Heart left ventricle (tissue), 16 donors: ENCODE results near the gene CHKA. TPM values are rescaled to one million over a fixed set of nuclear protein-coding genes. Genes with fewer than 3 reads are reported as not detected.

Source experiments
- ATAC-seq, 4 donors: fragments of 200-7000 bp; cut with Tn5 transposase; one replicate each; pipeline ENCODE4 v1.9.1; 2020 to 2022; ENCODE audit warnings: moderate library complexity in 4 of 4, mild to moderate bottlenecking in 3 of 4, moderate number of reproducible peaks in 1 of 4
- DNase-seq, 5 donors: peaks; one replicate each; pipeline ENCODE4 v3.0.0-alpha.2; 2020
- H3K27ac ChIP-seq, 12 donors: fragments of 200-600 bp; sonication (generic) in 4 of 12; one replicate each; pipeline versions ENCODE4 v1.5.0 to v1.8.0; 2016 to 2022; ENCODE audit warnings: mild to moderate bottlenecking in 2 of 12
- H3K27me3 ChIP-seq, 9 donors: fragments of 200-600 bp; sonication (generic) in 2 of 9; one replicate each; pipeline versions ENCODE4 v1.5.1 to v1.8.0; 2016 to 2022; ENCODE audit warnings: mild to moderate bottlenecking in 3 of 9
- H3K36me3 ChIP-seq, 9 donors: fragments of 200-600 bp; sonication (generic) in 2 of 9; one replicate each; pipeline versions ENCODE4 v1.5.0 to v1.8.0; 2018 to 2022; ENCODE audit warnings: mild to moderate bottlenecking in 2 of 9
- H3K4me1 ChIP-seq, 12 donors: fragments of 200-600 bp; sonication (generic) in 4 of 12; one replicate each; pipeline versions ENCODE4 v1.5.0 to v1.8.0; 2016 to 2022; ENCODE audit warnings: mild to moderate bottlenecking in 3 of 12
- H3K4me3 ChIP-seq, 12 donors: fragments of 200-600 bp; sonication (generic) in 4 of 12; one replicate each; pipeline versions ENCODE4 v1.5.0 to v1.8.0; 2017 to 2022; ENCODE audit warnings: mild to moderate bottlenecking in 9 of 12, moderate library complexity in 4 of 12
- H3K9me3 ChIP-seq, 12 donors: fragments of 200-600 bp; sonication (generic) in 4 of 12; one replicate each; pipeline versions ENCODE4 v1.5.0 to v1.8.0; 2016 to 2022; ENCODE audit warnings: mild to moderate bottlenecking in 1 of 12
- POLR2A ChIP-seq, 2 donors: fragments of 450-650 bp; IDR thresholded peaks; one replicate each; pipeline ENCODE4 v1.6.1; 2017; ENCODE audit warnings: antibody characterized with exemption in 2 of 2, mild to moderate bottlenecking in 2 of 2, moderate library complexity in 2 of 2
- WGBS, 4 donors: extraction: QIAGEN DNeasy Blood & Tissue Kit in 2 of 4; methylation state at CpG; one replicate each; pipeline versions ENCODE4 v1.1.5 to v1.1.7; 2013 to 2018; 5-methylcytosine and 5-hydroxymethylcytosine counted together
- intact Hi-C, 10 donors: fragments of 100-400 bp; cut with DNase I; formaldehyde crosslinking; loops; one replicate each; pipeline versions ENCODE4 v1.11.1 to v1.14.2; 2022
- polyA plus RNA-seq, 2 donors: library from polyadenylated mRNA; stranded (reverse); fragments of 200-250 nt; gene quantifications; one replicate each; pipeline ENCODE4 v1.2.3, GENCODE V29; 2013
- total RNA-seq, 9 donors: library from RNA; depleted of rRNA in 2 of 9; stranded (reverse); fragments of >200 nt in 2 of 9; fragmentation: NEBNext Ultra II Directional in 3 of 9; extraction: Animal tissue kit (Norgen Biotek cat#: 25700) in 3 of 9; gene quantifications; one replicate each; pipeline versions ENCODE4 v1.1.0 to v1.2.4, GENCODE V29; 2016 to 2023
- TF ChIP-seq, protein P1 (sequence below), 12 donors: fragments of 200-600 bp; sonication (generic) in 4 of 12; IDR thresholded peaks; one replicate each; pipeline versions ENCODE4 v1.5.0 to v1.8.0; 2018 to 2022; ENCODE audit warnings: antibody characterized with exemption in 12 of 12, mild to moderate bottlenecking in 5 of 12
- donor health status: ischemic (EF 13 %, LVEDD 7.1; RV severe dilation, severe dysfunction).
- donor health status: healthy with polysubstance abuse.
- donor health status: DM: no; HTN: yes; CAD: no.
- donor health status: DM: no; HTN: no; CAD: no.
- donor health status: ischemic (EF 25% LVEDD 6.9; RV normal size, moderate dysfunction).
- donor health status: ischemic (EF 25% LVEDD 5.7; RV mildly dilated, moderate dysfunction).
- donor health status: healthy.
- donor health status: DM: yes; HTN: yes; CAD: no.
- donor health status: ischemic (EF 35%, LVEDD 5.7; RV mildly dilated, moderate dysfunction).
- donor health status: nonischemic (EF 11% LVEDD 7.7; RV severe dilation, severe dysfunction).
- donor health status: DM: yes; HTN: yes; CAD: no.
- donor health status: PGD.
- donor health status: ischemic (EF 29% LVEDD 5.4; RV normal size, mild dysfunction).
- donor health status: nonischemic (EF 23%, LVEDD 6.1; RV moderate dilation, normal function).

CHKA gene
- total and polyA plus RNA-seq, 11 donors: 6.1 to 22.9 (median 9.1) TPM

DNA sequence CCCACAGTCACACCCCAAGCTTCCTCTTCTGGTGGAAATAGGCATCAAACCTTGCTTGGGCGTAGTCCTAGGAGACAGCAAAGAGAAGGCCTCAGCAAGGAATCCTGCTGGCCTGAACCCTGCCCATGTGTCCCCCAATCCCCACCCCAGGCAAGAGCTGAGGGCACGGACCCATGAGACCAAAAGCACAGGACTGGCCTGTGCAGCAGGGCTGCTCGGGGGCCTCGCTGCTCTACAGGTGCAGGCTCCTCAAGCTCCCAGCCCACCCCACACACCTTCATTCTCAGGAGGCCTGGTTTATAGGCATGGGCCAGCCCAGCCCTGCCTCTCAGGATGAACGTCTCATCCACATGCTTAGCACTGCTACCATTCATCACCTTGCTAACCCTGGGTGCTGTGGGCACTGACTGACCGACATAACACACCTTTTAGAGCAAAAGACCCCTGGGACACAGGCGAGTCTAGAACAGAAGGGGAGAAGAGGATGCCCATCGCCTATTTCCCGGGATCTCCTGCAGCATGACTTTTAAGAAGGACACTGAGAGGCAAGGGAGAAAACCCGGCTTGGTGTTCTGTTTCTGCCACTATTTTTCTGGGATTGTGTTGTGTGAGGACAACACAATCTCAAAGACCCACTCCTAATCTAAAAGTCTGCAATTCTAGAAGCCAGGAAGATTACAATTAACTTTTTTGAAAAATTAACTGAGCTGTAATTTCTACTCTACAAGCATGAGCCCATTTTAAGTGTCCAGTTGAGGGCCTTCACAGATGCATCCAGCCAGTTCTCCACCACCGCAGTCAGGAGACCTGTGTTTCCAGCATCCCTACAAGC is 67.0 kb downstream of the CHKA start:
- DNase-seq (no peak), ATAC-seq (no peak)
- no peak overlapping the region for H3K4me3 ChIP-seq
- H3K36me3 ChIP-seq: peaks cover 0 to 58% (median 33%) of the 10 kb centered on the region in 9 donors
- TF ChIP-seq, protein P1, sequence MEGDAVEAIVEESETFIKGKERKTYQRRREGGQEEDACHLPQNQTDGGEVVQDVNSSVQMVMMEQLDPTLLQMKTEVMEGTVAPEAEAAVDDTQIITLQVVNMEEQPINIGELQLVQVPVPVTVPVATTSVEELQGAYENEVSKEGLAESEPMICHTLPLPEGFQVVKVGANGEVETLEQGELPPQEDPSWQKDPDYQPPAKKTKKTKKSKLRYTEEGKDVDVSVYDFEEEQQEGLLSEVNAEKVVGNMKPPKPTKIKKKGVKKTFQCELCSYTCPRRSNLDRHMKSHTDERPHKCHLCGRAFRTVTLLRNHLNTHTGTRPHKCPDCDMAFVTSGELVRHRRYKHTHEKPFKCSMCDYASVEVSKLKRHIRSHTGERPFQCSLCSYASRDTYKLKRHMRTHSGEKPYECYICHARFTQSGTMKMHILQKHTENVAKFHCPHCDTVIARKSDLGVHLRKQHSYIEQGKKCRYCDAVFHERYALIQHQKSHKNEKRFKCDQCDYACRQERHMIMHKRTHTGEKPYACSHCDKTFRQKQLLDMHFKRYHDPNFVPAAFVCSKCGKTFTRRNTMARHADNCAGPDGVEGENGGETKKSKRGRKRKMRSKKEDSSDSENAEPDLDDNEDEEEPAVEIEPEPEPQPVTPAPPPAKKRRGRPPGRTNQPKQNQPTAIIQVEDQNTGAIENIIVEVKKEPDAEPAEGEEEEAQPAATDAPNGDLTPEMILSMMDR (IDR thresholded peaks at IDR 0.05): no peak
- TF ChIP-seq POLR2A (IDR thresholded peaks at IDR 0.05): no peak
- no peaks in the 10 kb centered on the region for H3K9me3 ChIP-seq
- H3K27me3 ChIP-seq: no peaks in the 10 kb centered on the region
- 86 to 93% (median 93%) methylated on average over 9 to 11 of the region's 11 CpGs for WGBS, 4 donors
- intact Hi-C loops: no loop called here
- H3K27ac ChIP-seq: no peak overlapping the region
- peaks cover 0 to 4% (median 0%) of the 10 kb centered on the region in 12 donors for H3K4me1 ChIP-seq

DNA sequence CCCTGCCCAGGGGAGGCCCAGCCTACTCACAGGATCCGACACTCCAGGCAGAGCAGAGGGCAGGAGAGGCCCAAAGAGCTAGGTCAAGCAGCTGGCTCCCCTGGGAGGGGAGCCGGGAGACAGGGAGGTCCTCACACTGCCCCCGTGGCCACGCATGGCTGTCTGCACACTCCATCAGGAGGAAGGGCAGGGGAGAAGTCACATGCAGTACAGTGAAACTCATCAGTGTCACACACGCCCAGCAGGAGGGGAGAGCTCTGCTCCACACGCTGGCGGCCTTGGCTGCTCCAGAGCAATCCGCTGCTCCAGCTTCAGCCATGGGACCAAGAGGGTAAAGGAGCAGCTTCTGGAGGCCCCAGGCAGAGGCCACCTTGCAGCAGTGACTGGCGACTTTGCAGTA is 68.1 kb downstream of the CHKA start:
- 62 to 75% (median 67%) methylated on average over 8 to 9 of the region's 9 CpGs for WGBS, 4 donors
- intact Hi-C loops: no loop called here
- Histone ChIP-seq H3K9me3 (no peaks in the 10 kb centered on the region), H3K27ac (no peak overlapping the region), H3K27me3 (no peaks in the 10 kb centered on the region), H3K4me3 (no peak overlapping the region), H3K36me3 (peaks cover 0 to 62% (median 30%) of the 10 kb centered on the region in 9 donors), H3K4me1 (peaks cover 0 to 4% (median 0%) of the 10 kb centered on the region in 12 donors)
- peak in 2 of 5 donors; percentile 6 to 61 for DNase-seq
- TF ChIP-seq POLR2A (IDR thresholded peaks at IDR 0.05): no peak
- TF ChIP-seq, protein P1 (IDR thresholded peaks at IDR 0.05): no peak
- ATAC-seq: peak; percentile 5 to 33 (median 18)

DNA sequence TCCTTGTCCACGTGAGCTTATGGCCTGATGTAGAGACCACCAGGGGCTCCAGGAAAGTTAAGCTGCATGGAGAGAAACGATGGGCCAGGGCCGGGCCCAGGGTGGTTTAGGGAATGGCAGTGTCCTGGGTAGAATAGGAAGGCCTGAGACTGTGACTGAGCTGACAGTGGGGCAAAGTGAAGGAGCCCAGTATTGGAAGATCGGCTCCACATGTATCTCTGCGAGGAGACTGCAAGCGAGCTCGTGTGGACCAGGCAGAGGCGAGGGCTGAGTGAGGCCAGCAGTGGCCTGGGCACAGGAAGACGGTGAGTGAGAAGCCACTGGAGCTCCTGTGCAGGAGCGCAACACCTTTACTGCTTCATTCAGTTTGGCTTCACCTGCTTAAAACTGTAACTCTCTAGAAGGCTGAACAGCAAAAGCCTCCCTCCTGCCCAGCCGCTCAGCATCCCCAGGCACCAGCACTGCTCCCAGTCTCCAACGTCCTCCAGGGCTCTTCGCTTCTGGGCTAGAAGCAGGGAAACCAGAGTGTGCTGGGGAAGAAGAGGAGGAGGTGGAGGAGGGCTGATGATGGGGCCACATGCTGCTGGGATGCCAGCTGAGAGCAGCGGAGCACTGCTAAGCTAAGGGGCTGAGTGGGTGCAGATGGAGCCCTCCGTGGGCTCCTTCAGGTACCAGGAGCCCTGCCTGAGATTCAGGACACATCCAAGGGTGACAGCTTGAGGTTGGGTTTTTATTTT is 68.9 kb downstream of the CHKA start:
- Histone ChIP-seq H3K27ac (no peak overlapping the region), H3K36me3 (peaks cover 0 to 63% (median 32%) of the 10 kb centered on the region in 9 donors), H3K4me3 (no peak overlapping the region), H3K27me3 (no peaks in the 10 kb centered on the region), H3K9me3 (no peaks in the 10 kb centered on the region), H3K4me1 (peaks cover 0 to 4% (median 0%) of the 10 kb centered on the region in 12 donors)
- intact Hi-C loops: no loop called here
- 84 to 90% (median 89%) methylated on average over 15 of the region's 15 CpGs for WGBS, 4 donors
- DNase-seq (no peak), ATAC-seq (no peak)
- TF ChIP-seq POLR2A (IDR thresholded peaks at IDR 0.05): no peak
- TF ChIP-seq, protein P1 (IDR thresholded peaks at IDR 0.05): no peak
